ENCODE measurements around the gene TRABD.
"Not testable (repeated sequence)": the region's sequence is repeated elsewhere in the genome, so short reads cannot be mapped to it uniquely, and the experiment has no call there.

GRCh38 chr22:50147258-50148165, 38.2 kb upstream of the TRABD start:
- TF ChIP-seq POLR2A (IDR thresholded peaks at IDR 0.05); POLR2AphosphoS5 (IDR thresholded peaks at IDR 0.05; ENCODE audit: insufficient read depth in 1 of 2, low read depth in 1 of 2): not testable (repeated sequence)

Data from vagina (tissue), 2 donors.